DMS 273 (cell line): ENCODE results near the gene ANKUB1.

Source experiments
- DNase-seq: peaks from one replicate; lab custom pipeline; 2025; ENCODE audit not compliant: unreplicated experiment; lab: John Stamatoyannopoulos, UW

Gene ANKUB1

DNA sequence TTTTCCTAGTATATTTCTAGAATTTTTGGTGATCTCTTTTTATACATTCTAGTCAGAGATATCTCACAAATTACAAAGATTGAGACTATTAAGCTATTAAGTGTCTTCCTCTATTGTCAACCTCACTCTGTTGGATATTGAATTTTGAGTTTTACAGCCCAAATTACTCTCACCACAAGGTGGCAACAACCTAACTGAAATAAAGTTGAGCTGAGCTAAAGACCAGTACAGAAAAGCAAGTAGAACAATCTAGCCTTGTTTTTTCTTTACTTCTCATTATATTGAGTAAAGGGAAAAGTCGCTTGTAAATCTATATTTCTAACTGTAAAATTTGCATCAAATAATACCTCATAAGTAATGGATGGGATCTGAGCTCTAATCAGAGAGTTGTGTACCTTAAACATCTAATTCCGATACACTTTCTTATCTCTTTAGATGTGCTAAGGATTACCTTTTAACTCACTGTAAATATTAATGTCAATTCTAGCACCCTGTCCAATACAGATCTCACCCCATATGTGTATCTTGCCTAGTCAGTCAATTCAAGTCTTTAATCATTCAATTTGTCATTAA lies 26.5 kb downstream of the ANKUB1 start:
- DNase-seq, result peak; percentile 49

DNA sequence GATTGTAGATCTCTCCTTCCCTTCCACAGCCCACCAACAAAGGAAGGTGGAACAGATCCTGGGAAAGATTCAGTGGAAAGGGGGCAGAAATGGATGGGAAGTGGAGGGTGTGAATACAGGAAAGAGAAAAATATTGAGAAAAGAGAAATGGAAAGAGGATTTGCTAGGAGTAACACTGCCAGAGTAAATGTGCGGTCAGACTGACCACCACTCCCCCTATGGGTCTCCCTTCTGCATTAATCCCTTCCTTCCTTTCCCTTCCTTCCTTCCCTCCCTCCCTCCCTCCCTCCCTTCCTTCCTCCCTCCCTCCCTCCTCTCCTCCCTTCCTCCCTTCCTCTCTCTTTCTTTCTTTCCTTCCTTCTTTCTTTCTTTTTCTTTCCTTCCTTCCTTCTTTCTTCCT lies 28.1 kb downstream of the ANKUB1 start:
- DNase-seq, result no peak

DNA sequence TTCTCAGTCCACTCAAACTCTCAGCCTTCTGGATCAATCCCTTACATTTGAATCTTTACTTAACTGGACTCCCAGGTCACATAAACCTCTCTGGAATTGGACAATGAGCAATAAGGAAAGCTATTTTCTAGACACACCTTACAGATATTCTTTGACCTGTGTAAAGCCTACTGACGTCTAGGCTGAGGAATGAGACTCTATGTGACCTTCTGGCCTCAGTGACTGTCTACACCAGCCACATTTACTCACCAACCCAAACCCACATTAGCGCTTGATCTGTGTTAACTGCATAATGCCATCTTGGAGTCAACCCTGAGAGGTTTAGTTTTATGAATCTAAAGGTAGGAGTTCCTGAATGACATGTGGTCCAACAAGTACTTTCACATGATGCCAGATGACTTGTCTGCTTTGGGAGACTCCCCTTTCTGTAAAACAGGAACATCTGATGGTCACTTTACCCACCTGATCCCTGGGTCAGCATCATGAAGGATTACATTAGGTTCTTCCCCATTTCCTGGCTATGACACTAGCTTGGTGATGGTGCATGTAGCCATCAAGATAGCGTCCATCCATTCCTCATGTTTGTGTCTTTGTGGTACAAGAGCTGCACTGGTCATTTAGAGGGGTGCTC lies 28.7 kb downstream of the ANKUB1 start:
- no peak for DNase-seq

DNA sequence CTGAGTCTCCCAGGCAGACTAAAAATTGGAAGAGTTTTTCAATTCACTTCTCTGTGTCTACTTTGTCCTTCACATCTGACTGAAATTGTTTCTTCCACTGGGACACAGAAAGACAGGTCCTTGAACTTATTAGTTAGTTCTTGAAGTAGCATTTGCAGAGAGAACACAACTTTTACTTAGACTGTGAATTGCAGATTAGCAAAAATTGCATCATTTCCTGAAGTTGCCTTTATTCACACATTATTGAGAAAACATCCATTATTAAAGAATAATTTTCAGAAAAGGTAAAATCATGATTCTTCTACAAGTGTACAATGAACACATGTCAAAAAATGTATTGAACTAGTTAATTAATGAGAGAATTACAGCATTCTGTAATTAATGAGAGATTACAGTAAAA lies 38.6 kb downstream of the ANKUB1 start:
- DNase-seq, result no peak

DNA sequence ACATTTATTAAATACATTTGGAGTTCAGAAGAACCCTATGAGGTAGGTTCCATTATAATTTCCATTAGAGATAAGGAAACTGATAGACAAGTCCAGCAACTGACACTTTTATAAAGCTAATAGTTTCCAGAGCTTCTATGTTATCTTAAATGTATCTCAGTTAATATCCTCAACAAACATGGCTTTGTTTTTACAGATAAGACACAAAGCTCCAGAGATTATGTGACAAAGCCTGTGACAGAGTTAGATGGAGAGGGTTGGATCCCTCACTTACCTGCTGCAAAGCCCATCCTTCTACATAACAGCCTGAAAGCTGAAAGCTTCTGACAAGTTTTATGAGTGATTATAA lies 39.6 kb downstream of the ANKUB1 start:
- DNase-seq, result no peak

DNA sequence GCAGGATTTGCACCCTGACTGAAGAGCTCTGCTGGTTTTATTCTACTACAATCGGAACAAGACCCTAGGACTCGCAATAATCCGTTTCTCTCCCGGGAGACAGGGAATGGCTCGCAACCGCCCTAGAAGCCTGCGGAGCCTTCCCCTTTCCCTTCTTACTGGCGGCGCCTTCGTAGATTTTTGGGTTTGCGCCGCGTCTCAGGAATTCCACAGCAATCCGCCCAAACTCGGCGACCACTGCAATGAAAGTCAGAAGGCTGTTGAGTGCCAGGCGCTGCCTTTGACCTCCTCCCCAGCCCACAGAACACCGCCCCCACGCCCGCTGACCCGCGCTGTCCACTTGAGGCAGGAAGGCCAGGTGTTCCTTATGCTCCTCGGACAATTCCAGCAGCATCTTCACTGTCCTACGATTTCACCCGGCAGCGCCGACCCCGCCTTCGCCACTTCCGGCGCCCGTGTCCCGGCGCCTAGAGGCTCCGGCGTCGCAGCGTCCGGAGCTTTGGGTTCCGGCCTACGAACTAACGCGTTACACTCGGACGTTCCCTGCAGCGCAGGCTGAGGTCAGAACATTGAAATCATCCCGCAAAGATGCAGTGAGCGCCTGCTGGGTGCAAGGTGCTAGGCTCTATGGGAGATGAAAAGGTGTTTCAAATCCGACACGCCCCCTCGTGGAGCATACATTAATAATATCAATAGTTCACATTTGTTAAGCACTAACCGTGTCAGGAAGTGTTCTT lies 40.1 kb downstream of the ANKUB1 start, which contains the start of gene COMMD2:
Gene COMMD2, minus strand, starts transcription at position 439 of the 737 bp plus-strand sequence. Its CDS starts 45 bp downstream, at position 394.
- DNase-seq, result peak; percentile 98

DNA sequence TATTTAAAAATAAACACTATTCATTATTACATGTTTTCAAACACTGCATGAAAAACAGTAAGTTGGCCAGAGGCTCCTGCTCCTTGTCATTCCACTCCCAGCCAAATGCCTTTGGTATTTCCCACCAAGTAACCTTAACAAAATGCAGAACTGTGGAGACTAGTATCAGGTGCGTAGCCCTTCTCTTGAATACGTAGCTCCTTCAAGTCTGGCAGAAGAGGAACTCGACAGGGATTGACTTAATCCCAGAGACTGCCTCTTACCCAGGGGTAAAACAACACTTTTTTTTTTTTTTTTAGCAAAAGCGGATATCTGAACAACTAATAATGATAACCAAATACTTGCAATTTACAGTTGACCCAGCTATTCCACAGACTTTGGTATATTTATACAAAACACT lies 40.8 kb downstream of the ANKUB1 start:
- no peak for DNase-seq

DNA sequence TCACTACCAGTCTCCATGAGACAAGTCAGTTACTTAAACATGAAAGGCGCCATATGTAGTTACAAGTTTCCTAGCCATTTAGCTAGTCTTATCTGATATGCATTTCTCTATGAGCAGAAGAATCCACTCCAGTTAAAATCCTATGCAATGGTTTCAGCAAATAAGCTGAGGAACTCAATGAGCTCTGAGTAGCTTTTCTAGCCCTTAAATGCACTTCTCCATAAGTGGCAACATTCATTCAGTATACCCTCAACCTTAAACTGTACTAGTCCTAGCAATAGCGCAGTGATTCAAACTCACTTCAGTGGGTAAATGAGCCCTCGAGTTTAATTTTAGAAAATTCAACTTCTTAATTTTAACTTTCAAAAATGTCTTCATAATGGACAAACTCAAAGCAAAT lies 47.7 kb downstream of the ANKUB1 start:
- DNase-seq, result no peak

DNA sequence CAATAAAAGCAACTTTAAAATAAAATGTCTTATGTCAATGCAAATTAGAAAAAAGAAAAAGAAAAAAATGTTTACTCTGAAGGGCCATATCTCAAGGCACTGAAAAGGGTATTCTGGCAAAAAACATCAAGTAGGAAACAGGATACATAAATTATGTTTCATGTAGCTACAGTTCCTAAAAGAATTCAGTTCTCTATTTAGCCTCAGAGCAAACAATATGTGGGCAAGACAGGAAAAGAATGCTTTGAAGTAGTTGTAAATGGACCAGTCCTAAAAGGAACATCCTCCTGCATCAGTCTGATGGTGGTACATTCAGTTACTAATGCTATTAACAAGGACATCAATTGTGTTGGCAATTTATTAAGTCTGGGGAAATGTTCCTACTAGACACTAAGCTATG lies 48.2 kb downstream of the ANKUB1 start:
- DNase-seq, result no peak

DNA sequence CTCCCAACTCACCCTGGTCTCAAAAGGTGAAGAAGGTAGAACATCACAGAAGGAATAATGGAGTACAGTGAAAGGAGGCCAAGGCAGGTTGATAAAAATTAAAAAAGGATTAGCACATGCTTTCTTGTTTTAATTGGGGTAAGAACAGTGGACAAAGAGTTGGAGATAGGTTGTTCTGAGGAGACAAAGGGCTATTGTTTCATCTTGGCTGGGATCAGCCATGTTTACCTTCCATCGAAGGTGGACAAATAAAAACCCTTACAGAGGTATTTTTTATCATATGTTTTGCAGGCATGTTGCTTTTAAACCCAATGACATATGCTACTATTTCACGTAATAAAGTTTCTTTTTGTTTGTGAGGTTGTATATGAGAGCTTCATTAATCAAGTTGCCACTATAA lies 53.0 kb downstream of the ANKUB1 start:
- DNase-seq, result no peak

DNA sequence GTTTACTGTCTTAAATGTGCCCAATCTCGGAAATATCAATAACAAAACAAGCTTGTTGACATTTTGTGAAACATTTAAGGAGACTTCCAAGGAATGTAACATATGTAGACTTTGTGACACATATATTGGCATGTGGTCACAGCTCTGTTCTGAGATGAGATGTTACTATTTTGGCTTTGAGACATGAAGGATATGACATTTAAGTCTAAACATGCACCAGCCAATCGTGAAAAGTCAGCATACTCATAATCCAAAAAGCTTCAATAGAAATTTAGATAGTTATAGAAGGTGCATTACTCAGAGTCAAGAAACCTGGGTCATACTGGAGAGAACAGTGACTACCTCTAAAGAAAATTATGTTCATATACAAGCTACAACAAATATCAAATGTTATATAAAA lies 53.5 kb downstream of the ANKUB1 start:
- no peak for DNase-seq

DNA sequence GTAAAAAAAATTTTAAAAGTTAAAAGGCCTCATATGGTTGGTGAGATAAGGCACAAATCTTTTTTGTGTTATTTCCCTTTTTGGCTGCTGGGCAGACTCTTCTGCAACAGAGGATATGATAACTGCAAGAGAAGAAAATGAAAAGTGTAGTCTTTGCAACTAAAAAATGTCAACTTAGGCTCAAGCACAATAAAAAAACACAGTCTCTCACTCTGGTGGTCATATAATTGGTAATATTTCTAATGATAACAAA lies 55.5 kb downstream of the ANKUB1 start:
- DNase-seq, result no peak

DNA sequence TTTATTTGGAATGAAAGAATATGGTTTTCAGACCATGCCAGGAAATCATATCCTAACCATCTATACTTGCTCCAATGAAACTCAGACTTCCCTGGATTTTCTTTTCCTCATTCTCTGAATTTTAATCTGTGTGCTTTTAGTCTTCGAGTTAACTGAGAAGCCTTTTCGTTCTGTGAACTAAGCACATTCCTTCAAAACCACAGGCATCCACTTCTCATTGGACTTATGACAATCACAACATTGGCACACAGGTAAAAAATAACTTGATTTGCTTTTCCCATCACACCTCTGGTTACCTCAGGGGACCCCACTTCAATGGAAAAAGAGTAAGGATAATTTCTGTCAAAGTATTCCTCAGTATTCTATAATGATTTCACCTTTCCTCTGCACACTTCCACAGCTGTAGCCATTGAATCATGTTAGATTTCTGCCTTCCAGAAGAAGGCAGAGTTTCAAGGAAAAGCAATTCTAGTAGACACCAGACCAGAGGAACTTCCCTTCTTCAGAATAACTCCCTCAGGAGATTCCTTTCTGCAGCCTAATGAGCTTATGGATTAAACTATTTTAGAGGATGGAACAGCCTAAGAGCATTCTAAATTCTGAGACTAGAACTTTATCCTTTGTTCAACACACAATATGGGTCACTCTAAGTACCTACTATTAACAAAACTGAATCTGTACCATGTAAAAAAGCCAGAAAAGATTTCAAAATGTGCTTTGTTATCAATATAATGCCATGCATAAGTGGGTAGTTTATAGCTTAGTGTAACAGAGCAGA lies 56.0 kb downstream of the ANKUB1 start:
- no peak for DNase-seq

DNA sequence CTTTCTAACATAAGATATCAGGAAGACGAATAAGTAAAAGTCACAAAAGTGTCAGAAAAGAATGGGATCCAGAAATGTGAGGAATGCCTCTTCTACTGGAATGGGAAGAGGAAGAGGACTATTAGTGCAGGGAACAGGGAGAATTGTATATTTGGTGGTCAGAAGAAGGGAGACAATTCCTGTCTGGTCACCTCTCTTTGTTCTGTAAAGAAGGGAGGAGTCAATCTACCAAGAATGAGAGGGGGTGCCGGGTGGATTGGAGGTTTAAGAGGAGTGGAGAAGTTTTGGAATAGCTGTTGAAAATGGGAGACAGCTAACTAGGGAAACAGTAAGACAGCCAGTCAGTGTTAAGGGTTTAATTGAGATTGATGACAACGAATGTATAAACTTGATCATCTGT lies 60.1 kb downstream of the ANKUB1 start:
- DNase-seq, result no peak

DNA sequence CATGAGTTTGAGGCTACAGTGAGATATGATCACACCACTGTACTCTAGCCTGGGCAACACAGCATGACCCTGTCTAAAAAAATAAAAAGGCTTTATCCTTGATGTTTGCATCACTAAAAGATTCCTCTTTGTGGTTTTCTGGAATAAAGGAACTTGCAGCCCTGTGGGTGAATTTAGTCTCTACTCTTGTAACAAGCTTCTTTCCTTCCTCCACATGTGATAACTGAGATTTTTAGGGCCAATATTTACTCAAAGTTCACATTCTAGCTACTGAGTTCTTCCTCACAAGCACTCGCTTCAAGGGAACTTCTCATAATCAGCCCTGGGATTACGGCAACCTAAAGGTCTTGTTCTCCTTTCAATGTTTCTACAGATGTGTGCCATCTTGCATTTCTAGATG lies 64.7 kb downstream of the ANKUB1 start:
- DNase-seq, result no peak

DNA sequence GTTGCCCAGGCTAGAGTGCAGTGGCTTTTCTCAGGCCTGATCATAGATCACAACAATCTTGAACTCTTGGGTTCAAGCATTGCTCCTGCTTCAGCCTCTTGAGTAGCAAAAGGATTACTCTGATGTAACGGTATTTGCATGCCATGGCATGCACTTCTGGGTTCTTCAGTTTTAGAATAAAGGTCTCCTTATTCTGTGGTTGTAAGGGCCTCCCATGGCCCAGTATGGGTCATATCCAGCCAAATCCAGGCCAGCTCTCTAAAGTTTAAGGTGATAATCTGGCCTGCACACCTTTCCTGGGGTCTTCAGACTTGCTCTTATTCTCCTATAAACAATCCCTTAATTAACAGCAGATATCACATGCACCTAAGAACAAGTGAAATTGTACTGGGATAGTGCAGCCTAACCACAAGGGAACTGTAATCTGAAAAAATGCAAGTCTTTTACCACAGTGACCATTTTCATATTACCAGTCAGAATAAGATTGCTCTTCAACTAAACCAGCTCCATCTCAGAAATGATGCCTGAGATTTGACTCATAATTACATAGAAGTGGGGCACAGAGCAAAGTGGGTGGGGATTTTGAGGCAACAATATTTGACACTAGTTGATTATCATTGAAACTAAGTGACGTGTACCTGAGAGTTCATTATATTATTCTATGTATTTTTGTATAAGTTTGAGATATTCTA lies 65.5 kb downstream of the ANKUB1 start:
- no peak for DNase-seq

DNA sequence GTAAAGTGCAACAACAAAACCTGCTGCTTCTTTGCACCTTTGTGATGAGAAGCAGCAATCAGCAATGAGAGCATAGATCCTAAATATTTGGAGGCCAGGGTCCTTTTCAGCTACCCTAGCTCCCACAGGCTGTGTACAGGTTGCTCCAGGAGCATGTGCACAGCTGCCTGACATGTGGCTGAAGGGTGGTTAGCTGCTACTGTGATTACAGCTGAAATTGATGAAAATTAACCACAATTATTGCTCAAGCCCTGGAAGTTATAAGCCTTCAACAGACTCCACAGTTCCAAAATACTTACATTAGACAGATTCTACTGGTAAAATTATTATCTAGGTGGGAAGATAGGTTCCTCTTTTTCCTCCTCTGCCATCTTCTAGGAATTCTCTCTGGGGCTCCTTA lies 68.6 kb downstream of the ANKUB1 start:
- no peak for DNase-seq

DNA sequence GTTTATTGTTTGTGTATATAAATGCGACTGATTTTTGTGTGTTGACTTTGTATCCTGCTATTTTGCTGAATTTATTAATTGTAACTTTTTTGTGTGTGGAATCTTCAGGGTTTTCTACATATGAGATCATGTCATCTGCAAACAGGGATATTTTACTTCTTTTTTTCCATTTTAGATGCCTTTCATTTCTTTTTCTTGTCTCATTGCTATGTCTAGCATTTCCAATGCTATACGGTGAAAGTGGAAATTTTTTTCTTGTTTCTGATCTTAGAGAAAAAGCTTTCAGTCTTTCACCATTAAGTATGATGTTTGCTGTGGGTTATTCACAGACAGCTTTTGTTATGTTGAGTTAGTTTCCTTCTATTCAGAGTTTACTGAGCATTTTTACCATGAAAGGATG lies 71.4 kb downstream of the ANKUB1 start:
- DNase-seq, result no peak

DNA sequence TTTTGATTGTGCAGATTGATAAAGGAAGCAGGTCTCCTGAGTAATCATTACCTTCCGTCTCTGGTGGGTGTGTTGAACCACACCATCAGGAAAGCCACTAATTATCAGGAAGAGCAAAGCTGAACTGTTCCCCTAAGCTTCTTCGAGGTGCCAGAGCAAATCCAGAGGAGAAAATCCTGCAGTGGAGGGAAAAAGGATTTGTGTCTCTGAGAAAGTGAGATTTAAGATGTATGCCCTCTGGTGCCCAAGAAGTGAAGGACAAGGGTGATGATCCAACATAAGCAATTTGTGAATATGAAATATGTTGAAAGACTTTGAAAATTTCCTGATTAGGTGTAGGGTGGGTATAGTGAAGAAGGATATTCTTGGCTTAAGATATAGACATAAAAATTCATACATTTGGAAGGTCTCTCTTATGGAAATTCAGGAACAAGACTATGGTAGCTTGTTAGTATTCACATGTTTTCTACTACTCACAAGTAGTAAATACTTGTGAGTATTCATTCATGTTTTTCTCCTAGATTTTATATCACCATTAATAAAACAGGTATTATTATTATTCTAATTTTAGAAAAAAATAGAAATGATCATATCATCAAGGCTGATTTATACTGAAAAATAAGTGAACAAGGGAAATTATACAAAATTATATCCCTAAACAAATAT lies 74.8 kb downstream of the ANKUB1 start:
- DNase-seq, result peak; percentile 88

DNA sequence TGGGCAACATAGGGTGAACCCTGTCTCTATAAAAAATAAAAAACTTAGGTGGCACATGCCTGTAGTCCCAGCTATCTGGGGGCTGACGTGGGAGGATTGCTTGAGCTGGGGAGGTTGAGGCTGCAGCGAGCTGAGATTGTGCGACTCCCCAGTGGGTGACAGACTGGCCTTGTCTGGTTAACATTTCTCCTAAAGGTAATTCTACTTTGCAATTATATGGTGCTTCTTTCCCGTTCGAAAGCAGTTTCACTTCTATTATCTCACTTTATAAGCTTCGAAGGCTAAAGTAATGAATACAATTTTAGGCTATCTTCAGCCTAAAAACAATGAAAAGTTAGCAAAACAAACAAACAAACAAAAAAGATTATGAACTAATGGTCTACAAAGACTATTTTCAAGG lies 75.4 kb downstream of the ANKUB1 start:
- DNase-seq, result no peak

DNA sequence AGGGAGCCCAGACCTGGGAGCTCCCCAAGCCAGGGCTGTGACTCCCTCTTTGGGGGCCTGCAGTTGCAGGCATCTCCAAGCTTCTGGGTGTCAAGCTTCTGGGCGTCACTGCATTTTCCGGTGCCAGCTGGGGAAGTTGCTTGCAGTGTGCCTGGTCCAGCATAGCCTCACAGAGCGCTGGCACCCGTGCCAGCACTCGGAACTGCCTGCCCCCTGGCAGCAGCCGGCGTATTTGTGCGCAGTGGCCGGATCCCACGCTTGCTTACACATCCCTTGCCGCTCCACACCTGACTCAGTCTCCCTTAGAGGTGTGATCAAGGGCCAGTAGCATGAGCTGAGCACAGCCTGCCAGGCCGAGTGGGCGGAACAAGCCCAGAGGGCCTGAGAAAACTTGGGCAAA lies 77.1 kb downstream of the ANKUB1 start:
- no peak for DNase-seq
